Fibroblast of villous mesenchyme (primary cell): ENCODE results near the gene KCNJ5. TPM values are rescaled to one million over a fixed set of nuclear protein-coding genes. Genes with fewer than 3 reads are reported as not detected.
A peak's percentile ranks its signal among the peaks of the same experiment; 100 is the strongest.

Experiments
- DNase-seq: peaks from one replicate; pipeline ENCODE4 v3.0.0-alpha.2; 2010; ENCODE audit warnings: low read depth
- H3K4me3 ChIP-seq: 2 replicates; pipeline ENCODE4 v1.5.1; 2011; ENCODE audit warnings: low read depth, mild to moderate bottlenecking, low read length
- total RNA-seq: library from RNA; depleted of rRNA; stranded (reverse); fragments of >200 nt; gene quantifications from 2 replicates; pipeline ENCODE4 v1.2.3, GENCODE V29; 2012
- TF ChIP-seq, protein P1 (sequence below): IDR thresholded peaks from 2 replicates; pipeline ENCODE4 v1.5.1; 2012; ENCODE audit warnings: low read depth, mild to moderate bottlenecking, low read length; ENCODE audit not compliant: insufficient read depth

The KCNJ5 gene
- total RNA-seq, 1 donor, result under 0.01 TPM

DNA sequence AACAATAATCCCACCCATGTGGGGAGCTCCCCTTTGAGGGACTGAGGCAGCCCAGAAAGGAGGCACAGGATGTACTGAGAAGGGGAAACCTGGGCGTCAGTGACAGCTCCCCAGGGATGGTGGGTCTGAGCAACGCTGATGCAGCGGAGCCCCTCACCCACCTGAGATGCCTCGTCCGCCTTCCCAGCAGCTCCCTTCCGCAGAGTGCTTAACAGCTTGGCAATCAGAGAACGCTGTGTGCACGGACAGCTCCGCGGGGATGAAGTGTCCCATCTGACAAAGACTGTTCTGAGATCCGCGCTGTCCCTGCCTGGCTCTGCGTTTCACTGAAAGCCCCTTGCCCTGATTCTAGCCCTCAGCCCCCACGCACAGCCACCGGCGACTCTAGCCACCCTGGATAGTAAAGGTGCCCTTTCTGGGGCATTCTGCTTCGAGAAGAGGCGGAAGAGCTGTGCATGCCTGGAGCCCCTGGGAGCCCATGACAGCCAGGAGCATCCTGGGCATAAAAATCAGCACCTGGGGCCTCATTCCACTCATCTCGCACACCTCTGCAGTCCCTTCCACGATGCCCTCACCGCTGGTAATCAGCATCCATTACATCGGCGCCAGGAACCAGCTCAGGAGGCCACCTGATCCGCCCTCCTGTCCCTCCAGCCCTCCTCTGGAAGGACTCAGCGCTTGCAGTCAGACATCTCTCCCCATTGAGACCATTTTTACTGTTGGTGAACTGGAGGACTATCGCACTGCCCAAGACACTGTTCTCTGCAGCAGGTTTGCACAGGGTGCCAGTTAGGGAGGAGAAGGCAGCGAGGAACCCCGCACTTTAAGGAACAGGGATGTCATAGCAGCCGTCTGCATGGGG lies 10.7 kb downstream of the KCNJ5 start:
- H3K4me3 ChIP-seq, result no peak overlapping the region
- TF ChIP-seq, protein P1, sequence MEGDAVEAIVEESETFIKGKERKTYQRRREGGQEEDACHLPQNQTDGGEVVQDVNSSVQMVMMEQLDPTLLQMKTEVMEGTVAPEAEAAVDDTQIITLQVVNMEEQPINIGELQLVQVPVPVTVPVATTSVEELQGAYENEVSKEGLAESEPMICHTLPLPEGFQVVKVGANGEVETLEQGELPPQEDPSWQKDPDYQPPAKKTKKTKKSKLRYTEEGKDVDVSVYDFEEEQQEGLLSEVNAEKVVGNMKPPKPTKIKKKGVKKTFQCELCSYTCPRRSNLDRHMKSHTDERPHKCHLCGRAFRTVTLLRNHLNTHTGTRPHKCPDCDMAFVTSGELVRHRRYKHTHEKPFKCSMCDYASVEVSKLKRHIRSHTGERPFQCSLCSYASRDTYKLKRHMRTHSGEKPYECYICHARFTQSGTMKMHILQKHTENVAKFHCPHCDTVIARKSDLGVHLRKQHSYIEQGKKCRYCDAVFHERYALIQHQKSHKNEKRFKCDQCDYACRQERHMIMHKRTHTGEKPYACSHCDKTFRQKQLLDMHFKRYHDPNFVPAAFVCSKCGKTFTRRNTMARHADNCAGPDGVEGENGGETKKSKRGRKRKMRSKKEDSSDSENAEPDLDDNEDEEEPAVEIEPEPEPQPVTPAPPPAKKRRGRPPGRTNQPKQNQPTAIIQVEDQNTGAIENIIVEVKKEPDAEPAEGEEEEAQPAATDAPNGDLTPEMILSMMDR, result no peak

DNA sequence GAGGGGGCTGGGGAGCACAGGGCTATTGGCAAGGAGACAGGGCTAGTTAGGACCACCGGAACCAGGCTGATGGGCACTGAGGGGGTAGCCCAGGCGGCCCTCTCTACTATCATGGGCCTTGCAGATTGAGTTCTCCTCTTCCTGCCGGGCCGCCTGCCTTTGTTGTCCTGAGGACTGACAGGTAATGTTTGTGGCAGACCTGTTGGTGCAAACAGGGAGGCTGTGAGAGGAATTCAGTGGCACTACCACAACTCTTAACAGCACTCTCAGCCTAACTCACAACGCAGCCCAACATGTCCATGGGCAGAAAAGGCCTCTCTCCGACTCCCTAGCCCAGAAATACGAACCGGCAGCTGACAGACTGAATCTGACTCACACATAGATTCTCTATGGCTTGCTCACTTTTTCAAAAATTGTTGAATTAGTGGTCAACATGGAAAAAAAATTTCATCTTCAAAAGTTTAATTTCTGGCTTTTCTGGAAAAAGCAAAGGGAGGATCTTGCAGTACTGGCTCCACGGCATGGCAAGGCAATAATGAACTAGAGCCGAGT lies 11.4 kb downstream of the KCNJ5 start:
- DNase-seq, result no peak
- no peak overlapping the region for H3K4me3 ChIP-seq
- TF ChIP-seq, protein P1, result no peak

More for the DNA sequence above, 10.7 kb downstream of the KCNJ5 start:
- DNase-seq, result no peak

GRCh38 chr11:128903248-128904061 lies 12.3 kb downstream of the KCNJ5 start:
- no peak for DNase-seq
- TF ChIP-seq, protein P1, result no peak
- no peak overlapping the region for H3K4me3 ChIP-seq

GRCh38 chr11:128904303-128904655 lies 13.1 kb downstream of the KCNJ5 start:
- TF ChIP-seq, protein P1, result no peak
- H3K4me3 ChIP-seq, result no peak overlapping the region
- no peak for DNase-seq

DNA sequence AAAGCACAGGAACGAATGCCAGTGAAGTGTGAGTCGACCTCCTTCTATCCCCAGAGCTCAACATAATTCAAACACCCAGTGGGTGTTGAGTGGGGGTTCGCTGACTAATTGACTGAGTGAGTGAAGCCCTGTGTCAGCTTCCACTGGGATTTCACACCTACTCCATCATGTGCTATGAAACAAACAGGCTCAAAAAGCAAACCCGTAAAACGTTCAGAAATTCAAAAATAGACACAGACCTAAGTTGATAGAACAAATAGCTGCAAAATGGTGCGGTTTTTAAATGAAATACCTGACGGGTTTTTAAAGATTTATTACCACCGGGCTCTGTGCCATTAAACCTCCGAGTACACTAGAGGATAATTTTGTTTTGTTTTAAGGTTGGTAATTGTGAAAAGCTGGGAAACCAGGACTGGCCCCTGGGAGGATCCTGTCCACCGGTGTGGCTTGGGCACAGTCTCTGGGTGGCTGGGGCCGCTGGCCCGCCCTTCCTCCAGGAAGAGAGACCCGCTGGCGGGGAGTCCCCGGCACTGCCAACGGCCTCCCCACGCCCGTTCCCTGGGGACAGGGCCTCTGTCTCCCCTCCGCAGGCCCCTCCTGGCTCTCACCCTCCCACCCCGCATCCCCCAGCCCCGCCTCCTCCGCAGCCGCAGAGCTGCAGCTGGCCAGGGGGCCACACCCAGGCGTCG lies 13.6 kb downstream of the KCNJ5 start:
- DNase-seq, result peak; percentile 77
- TF ChIP-seq, protein P1, result no peak
- H3K4me3 ChIP-seq, result peak overlapping the region; percentile 65
